ENCODE data around the gene TRPV5. TPM values are rescaled to one million over a fixed set of nuclear protein-coding genes. Genes with fewer than 3 reads are reported as not detected.

Gene TRPV5
- total RNA-seq, 3 donors from 2014 or later = not detected

DNA sequence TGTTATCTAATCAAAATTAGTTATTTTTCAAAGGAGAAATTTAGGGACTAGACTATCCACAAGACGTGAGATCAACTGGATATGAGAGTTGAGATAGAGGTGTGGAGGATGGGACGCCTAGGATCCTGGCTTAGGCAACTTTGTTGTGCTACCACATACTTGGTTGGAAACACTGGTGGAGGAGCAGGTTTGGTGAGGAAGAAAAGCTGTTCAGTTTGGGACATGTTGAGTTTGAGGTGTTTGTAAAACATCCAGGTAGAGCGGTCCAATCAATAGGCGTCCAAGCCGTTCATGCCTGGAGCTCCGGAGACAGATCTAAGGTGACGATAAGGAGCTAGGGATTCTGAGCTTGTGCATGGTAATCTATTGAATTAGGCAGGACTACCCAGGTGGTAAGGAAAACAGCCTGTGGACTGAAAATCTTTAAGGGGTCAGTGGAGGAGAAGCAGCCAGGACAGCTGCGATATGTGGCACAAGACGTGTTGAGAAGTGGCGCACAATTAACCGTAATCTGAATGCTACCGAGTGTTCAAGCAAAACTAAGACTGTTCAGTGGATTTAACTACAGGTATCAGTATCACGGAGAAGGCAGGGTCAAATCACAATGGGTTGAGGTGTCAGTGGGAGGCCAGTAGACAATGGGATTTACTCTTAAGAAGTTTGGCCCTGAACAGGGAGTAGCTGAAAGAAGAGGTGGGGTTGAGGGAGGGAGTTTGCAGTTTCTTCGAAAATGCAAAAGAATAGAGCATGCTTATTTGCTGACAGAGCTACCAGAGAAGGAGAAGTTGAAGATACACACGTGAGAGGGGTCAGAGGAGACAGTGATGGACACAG, 31.9 kb downstream of the TRPV5 start:
- ATAC-seq (no peak), DNase-seq (no peak)
- intact Hi-C loops (cut with DNase I, micrococcal nuclease) = no loop called here
- TF ChIP-seq CTCF (IDR thresholded peaks at IDR 0.05) = no peak
- Histone ChIP-seq H3K4me3 (no peak overlapping the region), H3K9me3 (no peaks in the 10 kb centered on the region), H3K36me3 (ENCODE audit: low read depth) (no peaks in the 10 kb centered on the region), H3K4me1 (ENCODE audit: low read depth) (no peaks in the 10 kb centered on the region)

- H3K4me3 ChIP-seq = no peak overlapping the region
- no peaks in the 10 kb centered on the region for H3K9me3 ChIP-seq
- no peak for ATAC-seq
- H3K36me3 ChIP-seq (ENCODE audit: low read depth) = no peaks in the 10 kb centered on the region
- no peak for DNase-seq
- intact Hi-C loops (cut with DNase I, micrococcal nuclease) = no loop called here
- TF ChIP-seq CTCF (IDR thresholded peaks at IDR 0.05) = no peak
- H3K4me1 ChIP-seq (ENCODE audit: low read depth) = no peaks in the 10 kb centered on the region
Measured at GRCh38 chr7:142899661-142900060, 33.9 kb downstream of the TRPV5 start.

DNA sequence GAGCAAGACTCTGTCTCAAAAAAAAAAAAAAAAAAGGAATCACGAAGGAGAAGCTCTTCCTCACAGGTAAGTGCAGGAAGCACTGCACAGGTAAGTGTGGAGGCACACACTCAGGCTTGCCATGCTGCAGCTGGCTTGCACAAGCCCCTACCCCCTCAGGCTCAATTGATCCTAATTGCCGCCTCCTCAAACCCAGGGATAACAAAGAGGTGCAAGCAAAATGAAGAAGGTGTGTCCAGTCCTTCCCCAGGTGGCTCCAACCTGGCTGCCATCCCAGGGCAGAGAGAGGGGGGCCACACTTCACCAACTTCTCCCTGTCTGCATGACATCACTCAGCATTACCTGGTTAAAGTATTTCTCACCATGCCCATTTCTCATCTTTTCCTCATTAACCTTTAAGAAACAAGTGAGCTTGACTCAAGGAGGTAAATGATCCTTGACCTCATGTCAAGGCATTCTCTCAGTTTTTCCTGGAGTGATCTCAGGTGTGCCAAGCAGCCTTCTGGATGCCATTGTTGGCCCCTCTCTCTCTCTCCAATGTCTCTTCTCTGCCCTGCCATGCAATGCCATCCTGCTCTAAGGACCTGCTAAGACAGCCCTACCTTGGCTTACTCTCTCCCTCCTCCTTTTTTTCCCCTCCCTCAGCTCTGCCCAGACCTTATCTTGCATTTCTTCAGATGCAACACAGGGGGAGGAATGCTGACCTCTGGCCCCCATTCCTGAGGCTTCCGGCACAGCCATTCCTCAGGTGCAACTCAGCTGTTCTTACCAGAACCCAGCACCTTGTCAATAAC, 35.0 kb downstream of the TRPV5 start:
- no peak for TF ChIP-seq CTCF (IDR thresholded peaks at IDR 0.05)
- no peak overlapping the region for H3K4me3 ChIP-seq
- DNase-seq (no peak), ATAC-seq (no peak)
- H3K4me1 ChIP-seq (ENCODE audit: low read depth) = no peaks in the 10 kb centered on the region
- no peaks in the 10 kb centered on the region for H3K36me3 ChIP-seq (ENCODE audit: low read depth)
- intact Hi-C loops (cut with DNase I, micrococcal nuclease) = no loop called here
- H3K9me3 ChIP-seq = no peaks in the 10 kb centered on the region

DNA sequence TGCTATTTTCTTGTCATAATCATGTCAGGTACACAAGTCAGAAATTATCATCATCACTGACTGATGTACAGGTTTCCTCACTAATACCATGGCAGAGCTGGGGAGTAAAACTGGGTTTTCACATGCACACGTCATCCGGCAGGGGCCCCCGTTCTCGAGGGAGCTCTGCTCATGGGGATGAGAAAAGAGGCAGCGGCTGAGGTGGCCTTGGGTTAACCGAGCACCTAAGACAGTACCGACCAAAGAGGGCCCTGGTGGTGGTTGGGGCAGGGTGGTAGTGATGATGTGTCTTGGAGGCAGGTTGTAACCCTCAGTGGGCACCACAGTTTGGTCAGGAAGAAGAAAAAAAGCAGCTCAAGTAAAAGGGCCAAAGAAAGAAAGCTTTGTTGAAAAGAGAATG, 35.9 kb downstream of the TRPV5 start:
- DNase-seq (no peak), ATAC-seq (no peak)
- intact Hi-C loops (cut with DNase I, micrococcal nuclease) = no loop called here
- H3K4me1 ChIP-seq (ENCODE audit: low read depth) = no peaks in the 10 kb centered on the region
- no peaks in the 10 kb centered on the region for H3K36me3 ChIP-seq (ENCODE audit: low read depth)
- TF ChIP-seq CTCF (IDR thresholded peaks at IDR 0.05) = no peak
- H3K9me3 ChIP-seq = no peaks in the 10 kb centered on the region
- no peak overlapping the region for H3K4me3 ChIP-seq

GRCh38 chr7:142896741-142897379, 36.7 kb downstream of the TRPV5 start:
- TF ChIP-seq CTCF (IDR thresholded peaks at IDR 0.05) = no peak
- H3K36me3 ChIP-seq (ENCODE audit: low read depth) = no peaks in the 10 kb centered on the region
- H3K9me3 ChIP-seq = no peaks in the 10 kb centered on the region
- DNase-seq (no peak), ATAC-seq (no peak)
- no peaks in the 10 kb centered on the region for H3K4me1 ChIP-seq (ENCODE audit: low read depth)
- no peak overlapping the region for H3K4me3 ChIP-seq
- intact Hi-C loops (cut with DNase I, micrococcal nuclease) = no loop called here

All from mucosa of descending colon (tissue), 3 donors.